Immature natural killer cell (primary cell): ENCODE data around the gene OR1F1. TPM values are rescaled to one million over a fixed set of nuclear protein-coding genes. Genes with fewer than 3 reads are reported as not detected.

Source experiments
- DNase-seq, 3 donors: peaks; one replicate each; pipeline ENCODE4 v3.0.0; 2022; ENCODE audit warnings: mixed read lengths in 1 of 3
- H3K27ac Mint-ChIP-seq, 6 donors: one replicate each; pipeline ENCODE4 v1.8.0; 2020; ENCODE audit warnings: mixed read lengths in 6 of 6, mild to moderate bottlenecking in 5 of 6, inconsistent platforms in 4 of 6, moderate library complexity in 3 of 6
- H3K27me3 Mint-ChIP-seq, 3 donors: one replicate each; pipeline ENCODE4 v1.8.0; 2020 to 2021; ENCODE audit warnings: low read depth in 3 of 3, mild to moderate bottlenecking in 3 of 3, mixed read lengths in 3 of 3, moderate library complexity in 3 of 3, inconsistent platforms in 1 of 3
- H3K36me3 Mint-ChIP-seq, 3 donors: one replicate each; pipeline ENCODE4 v1.8.0; 2020; ENCODE audit warnings: mixed read lengths in 3 of 3, inconsistent platforms in 2 of 3, mild to moderate bottlenecking in 2 of 3
- H3K4me1 Mint-ChIP-seq, 2 donors: one replicate each; pipeline ENCODE4 v1.8.0; 2020; ENCODE audit warnings: inconsistent platforms in 2 of 2, mild to moderate bottlenecking in 2 of 2, mixed read lengths in 2 of 2, moderate library complexity in 1 of 2
- H3K4me3 Mint-ChIP-seq, 5 donors: one replicate each; pipeline ENCODE4 v1.8.0; 2020; ENCODE audit warnings: mild to moderate bottlenecking in 5 of 5, mixed read lengths in 5 of 5, inconsistent platforms in 3 of 5, moderate library complexity in 3 of 5
- H3K9me3 Mint-ChIP-seq, 6 donors: one replicate each; pipeline ENCODE4 v1.8.0; 2020; ENCODE audit warnings: mild to moderate bottlenecking in 6 of 6, mixed read lengths in 6 of 6, inconsistent platforms in 4 of 6, moderate library complexity in 3 of 6
- polyA plus RNA-seq, 3 donors: library from polyadenylated mRNA; unstranded; fragments of 300-500 nt; fragmentation: Illumina TruSeq; gene quantifications; one replicate each; pipeline ENCODE4 v1.2.3, GENCODE V29; 2021

Gene OR1F1
- polyA plus RNA-seq, 3 donors from 2014 or later: not detected

DNA sequence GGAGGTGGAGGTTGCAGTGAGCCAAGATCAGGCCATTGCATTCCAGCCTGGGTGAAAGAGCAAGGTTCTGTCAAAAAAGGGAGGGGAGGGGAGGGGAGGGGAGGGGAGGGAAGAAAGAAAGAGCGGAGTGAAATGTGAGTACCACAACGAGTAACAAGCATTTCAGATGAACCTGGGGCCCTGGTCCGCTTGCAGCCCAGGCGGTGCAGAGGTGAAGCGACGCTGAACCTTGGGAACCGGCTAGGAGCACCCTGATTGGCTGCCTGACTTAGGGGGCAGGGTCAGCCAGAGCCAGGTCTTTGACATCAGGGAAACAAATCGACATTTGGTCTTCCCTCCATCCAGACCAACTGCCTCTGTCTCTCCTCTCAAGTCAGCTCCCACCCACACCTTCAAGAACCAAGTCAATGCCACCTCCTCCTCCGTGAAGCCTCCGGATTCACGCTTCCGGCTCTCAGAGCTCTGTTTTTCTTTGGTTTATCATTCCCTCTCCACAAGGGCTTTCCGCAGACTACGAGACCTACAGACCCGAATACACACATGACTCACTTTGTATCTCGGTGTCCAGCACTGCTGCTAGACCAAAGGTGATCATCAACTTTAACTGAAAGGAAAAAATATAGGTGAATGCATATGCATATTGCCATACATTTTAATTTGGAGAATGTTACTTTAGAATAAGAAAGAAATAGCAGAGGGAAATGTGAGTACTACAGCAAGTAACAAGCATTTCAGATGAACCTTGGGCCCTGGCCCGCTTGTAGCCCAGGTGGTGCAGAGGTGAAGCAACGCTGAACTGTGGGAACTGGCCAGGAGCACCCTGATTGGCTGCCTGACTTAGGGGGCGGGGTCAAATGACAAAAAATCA, 19.3 kb downstream of the OR1F1 start:
- Mint-ChIP-seq H3K36me3 (peaks cover 3 to 9% (median 5%) of the 10 kb centered on the region in 3 donors), H3K4me3 (no peak overlapping the region), H3K9me3 (peaks cover 7 to 18% (median 14%) of the 10 kb centered on the region in 6 donors), H3K27me3 (peaks cover 3 to 11% (median 7%) of the 10 kb centered on the region in 3 donors), H3K4me1 (peaks cover 10 to 12% of the 10 kb centered on the region in 2 donors), H3K27ac (no peak overlapping the region)
- DNase-seq: no peak

DNA sequence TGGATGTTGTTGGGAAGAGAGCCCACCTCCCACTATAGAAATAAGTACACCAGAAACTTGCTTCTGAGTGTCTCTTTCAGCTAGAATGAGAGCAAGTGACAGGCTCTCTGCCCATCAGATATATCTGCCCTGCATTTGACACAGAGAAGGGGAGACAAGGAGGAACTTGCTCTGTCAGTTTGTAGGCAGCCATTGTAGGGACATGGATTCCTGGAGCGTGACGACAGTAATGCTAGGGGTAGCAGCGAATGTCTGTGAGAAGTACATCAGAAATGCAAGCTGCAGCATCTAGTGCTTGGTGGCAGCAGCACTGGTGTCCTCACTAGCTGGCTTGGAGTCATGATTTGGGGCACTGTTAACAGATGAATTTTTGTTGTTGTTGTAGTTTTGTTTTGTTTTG, 24.0 kb downstream of the OR1F1 start:
- no peak for DNase-seq
- Mint-ChIP-seq H3K36me3 (no peaks in the 10 kb centered on the region), H3K27ac (peak overlapping the region in 3 of 6 donors; percentile 51 to 86 (median 72)), H3K27me3 (peaks cover 3 to 11% (median 7%) of the 10 kb centered on the region in 3 donors), H3K4me3 (peak overlapping the region in 1 of 5 donors; percentile 57), H3K9me3 (peaks cover 2 to 6% (median 5%) of the 10 kb centered on the region in 6 donors), H3K4me1 (peaks cover 41 to 43% of the 10 kb centered on the region in 2 donors)

DNA sequence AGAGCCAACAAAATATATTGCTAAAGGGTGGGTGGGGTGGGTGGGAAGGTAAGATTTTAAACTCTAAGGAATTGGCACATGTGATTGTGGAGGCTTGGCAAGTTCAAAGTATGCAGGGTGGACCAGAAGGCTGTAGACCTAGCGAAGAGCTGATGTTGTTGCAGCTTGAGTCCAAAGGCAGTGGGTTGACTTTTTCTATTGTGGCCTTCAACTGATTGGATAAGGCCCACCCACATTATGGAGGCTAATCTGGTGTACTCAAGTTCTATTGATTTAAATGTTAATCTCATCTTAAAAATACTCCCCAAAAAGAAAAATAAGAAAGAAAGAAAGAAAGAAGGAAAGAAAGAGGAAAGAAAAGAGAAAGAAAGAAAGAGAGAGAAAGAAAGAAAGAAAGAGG, 24.6 kb downstream of the OR1F1 start:
- H3K27ac Mint-ChIP-seq: peak overlapping the region in 2 of 6 donors; percentile 45 to 70
- peaks cover 0 to 1% (median under 1%) of the 10 kb centered on the region in 3 donors for H3K36me3 Mint-ChIP-seq
- H3K4me1 Mint-ChIP-seq: peaks cover 46 to 47% of the 10 kb centered on the region in 2 donors
- no peak for DNase-seq
- peaks cover 0 to 5% (median 1%) of the 10 kb centered on the region in 6 donors for H3K9me3 Mint-ChIP-seq
- peaks cover 3 to 11% (median 7%) of the 10 kb centered on the region in 3 donors for H3K27me3 Mint-ChIP-seq
- H3K4me3 Mint-ChIP-seq: no peak overlapping the region

DNA sequence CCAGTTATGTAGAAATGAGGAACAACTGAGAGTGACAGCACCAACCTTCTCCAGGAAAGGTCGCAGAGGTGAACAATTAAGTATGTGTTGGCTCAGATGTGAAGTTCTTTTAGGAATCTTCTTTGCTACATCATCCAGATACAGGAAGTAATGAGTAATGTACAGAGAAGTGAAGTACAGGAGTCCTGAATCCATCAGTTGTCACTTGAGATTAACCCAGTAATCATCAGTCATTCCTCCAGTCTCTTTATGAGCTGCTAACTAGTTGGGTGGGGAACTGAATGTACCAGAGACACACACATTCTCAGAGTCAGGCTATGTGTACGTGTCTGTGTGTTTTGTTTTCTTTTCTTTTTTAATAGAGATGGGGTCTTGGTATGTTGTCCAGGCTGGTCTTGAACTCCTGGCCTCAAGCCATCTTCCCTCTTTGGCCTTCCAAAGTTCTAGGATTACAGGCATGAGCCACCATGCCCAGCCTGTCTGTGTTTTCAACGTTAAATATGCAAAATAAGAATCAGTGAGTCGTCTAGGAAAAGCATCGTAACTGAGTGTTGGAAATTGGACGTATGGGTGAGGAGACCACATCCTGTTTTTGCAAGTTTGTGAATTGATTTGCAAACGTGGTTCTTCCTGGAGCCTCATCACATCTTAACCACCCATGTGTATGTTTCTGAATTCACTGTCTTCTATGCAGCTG, 27.0 kb downstream of the OR1F1 start:
- peak overlapping the region; percentile 70 to 79 (median 77) for H3K4me3 Mint-ChIP-seq
- DNase-seq: peak; percentile 65 to 79 (median 76)
- H3K27me3 Mint-ChIP-seq: peaks cover 3 to 13% (median 10%) of the 10 kb centered on the region in 3 donors
- peak overlapping the region; percentile 74 to 98 (median 94) for H3K27ac Mint-ChIP-seq
- H3K9me3 Mint-ChIP-seq: peaks cover 0 to 8% (median 1%) of the 10 kb centered on the region in 6 donors
- H3K36me3 Mint-ChIP-seq: peaks cover 0 to 3% (median 3%) of the 10 kb centered on the region in 3 donors
- peaks cover 52 to 56% of the 10 kb centered on the region in 2 donors for H3K4me1 Mint-ChIP-seq

DNA sequence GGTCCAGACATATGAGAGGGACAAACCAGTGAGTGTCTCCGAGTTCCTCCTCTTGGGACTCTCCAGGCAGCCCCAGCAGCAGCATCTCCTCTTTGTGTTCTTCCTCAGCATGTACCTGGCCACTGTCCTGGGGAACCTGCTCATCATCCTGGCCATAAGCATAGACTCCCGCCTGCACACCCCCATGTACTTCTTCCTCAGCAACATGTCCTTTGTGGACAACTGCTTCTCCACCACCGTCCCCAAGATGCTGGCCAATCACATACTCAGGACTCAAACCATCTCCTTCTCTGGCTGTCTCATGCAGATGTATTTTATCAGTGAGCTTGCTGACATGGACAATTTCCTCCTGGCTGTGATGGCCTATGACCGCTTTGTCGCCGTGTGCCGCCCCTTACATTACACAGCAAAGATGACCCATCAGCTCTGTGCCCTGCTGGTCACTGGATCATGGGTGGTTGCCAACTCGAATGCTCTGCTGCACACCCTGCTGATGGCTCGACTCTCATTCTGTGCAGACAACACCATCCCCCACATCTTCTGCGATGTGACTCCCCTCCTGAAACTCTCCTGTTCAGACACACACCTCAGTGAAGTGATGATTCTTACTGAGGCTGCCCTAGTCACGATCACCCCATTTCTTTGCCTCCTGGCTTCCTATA, 27.7 kb downstream of the OR1F1 start:
- Mint-ChIP-seq H3K9me3 (peaks cover 0 to 8% (median 2%) of the 10 kb centered on the region in 6 donors), H3K4me1 (peaks cover 49 to 56% of the 10 kb centered on the region in 2 donors), H3K4me3 (peak overlapping the region; percentile 70 to 79 (median 77)), H3K36me3 (peaks cover 0 to 3% (median 3%) of the 10 kb centered on the region in 3 donors), H3K27ac (peak overlapping the region; percentile 74 to 98 (median 94)), H3K27me3 (peaks cover 3 to 13% (median 8%) of the 10 kb centered on the region in 3 donors)
- no peak for DNase-seq

DNA sequence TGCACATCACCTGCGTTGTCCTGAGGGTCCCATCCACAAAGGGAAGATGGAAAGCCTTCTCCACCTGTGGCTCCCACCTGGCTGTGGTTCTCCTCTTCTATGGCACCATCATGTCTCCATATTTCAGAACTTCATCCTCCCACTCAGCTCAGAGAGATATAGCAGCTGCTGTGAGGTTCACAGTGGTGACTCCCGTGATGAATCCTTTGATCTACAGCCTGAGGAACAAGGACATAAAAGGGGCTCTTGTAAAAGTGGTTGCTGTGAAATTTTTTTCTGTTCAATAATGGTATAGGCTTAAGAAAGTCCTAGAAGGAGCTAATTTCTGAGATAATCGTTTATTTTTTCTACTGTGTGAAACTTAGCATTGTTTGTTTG, 28.2 kb downstream of the OR1F1 start:
- Mint-ChIP-seq H3K27me3 (peaks cover 3 to 16% (median 6%) of the 10 kb centered on the region in 3 donors), H3K36me3 (peaks cover 0 to 3% (median 3%) of the 10 kb centered on the region in 3 donors), H3K9me3 (peaks cover 2 to 8% (median 5%) of the 10 kb centered on the region in 6 donors), H3K4me3 (peak overlapping the region; percentile 70 to 79 (median 77)), H3K4me1 (peaks cover 49 to 56% of the 10 kb centered on the region in 2 donors), H3K27ac (peak overlapping the region; percentile 74 to 98 (median 94))
- no peak for DNase-seq

DNA sequence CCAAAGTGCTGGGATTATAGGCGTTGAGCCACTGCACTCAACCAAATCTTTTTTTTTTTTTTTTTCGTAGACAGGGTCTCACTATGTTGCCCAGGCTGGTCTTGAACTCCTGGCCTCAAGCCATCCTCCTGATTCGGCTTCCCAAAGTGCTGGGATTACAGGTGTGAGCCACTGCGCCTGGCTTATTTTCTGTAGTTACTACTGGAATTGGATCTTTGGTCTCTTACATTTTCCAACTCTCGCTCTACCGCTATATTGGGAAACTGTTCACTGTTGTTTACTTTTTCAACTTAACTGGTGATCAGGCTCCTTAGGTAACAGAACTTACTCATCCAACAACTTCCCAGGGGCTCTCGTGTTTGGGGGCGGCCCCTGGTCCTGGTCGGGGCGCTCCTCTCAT, 32.8 kb downstream of the OR1F1 start:
- DNase-seq: no peak
- H3K4me3 Mint-ChIP-seq: no peak overlapping the region
- H3K27me3 Mint-ChIP-seq: peaks cover 0 to 9% (median 7%) of the 10 kb centered on the region in 3 donors
- H3K27ac Mint-ChIP-seq: peak overlapping the region in 1 of 6 donors; percentile 46
- peaks cover 35 to 45% (median 37%) of the 10 kb centered on the region in 3 donors for H3K36me3 Mint-ChIP-seq
- peaks cover 28 to 49% (median 47%) of the 10 kb centered on the region in 6 donors for H3K9me3 Mint-ChIP-seq
- H3K4me1 Mint-ChIP-seq: peaks cover 20 to 27% of the 10 kb centered on the region in 2 donors

DNA sequence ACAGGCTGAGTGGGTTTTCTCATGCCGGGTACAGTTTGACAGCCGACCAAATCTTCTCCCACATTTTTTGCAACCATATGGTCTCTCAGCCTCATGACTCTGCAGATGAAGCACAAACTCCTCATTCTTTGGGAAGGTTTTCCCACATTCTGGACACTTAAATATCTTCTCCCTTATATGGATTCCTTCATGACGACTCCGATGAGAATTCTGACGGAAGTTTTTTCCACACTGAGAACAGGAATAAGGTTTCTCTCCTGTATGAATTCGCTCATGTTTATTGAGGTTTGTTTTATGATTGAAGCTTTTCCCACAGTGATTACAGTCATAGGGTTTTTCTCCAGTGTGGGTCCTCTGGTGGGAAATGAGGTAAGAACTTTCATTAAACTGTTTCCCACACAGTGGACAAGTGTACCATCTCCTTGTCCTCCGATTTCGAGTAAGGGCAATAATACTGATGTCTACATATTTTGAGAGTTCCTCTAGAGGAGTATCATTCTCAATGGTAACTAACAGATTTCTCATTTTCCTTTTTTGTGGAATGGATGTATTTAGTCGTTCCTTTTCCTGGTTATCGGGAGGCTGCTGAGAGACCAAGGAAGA, 36.0 kb downstream of the OR1F1 start:
- no peaks in the 10 kb centered on the region for H3K4me1 Mint-ChIP-seq
- peak overlapping the region in 1 of 5 donors; percentile 40 for H3K4me3 Mint-ChIP-seq
- H3K36me3 Mint-ChIP-seq: peaks cover 55 to 66% (median 56%) of the 10 kb centered on the region in 3 donors
- peak overlapping the region in 2 of 6 donors; percentile 13 to 19 for H3K27ac Mint-ChIP-seq
- DNase-seq: no peak
- peaks cover 24 to 72% (median 60%) of the 10 kb centered on the region in 6 donors for H3K9me3 Mint-ChIP-seq
- peaks cover 0 to 5% (median 3%) of the 10 kb centered on the region in 3 donors for H3K27me3 Mint-ChIP-seq

DNA sequence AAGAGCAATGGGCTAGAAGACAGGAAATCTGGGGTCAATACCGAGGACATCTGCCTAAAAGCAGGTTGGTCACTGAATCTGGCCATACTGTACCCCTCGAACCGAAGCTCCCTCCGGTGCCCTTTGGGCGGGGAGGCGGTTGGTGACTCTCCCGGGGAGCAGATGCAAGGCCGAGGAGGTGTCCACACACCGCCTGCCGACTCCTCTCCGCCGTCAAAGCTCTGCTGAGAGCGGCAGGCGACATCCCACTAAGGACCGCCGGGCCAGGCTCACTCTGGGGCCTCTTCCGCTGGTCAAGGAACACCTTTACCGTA, 46.5 kb downstream of the OR1F1 start:
- no peak for DNase-seq

DNA sequence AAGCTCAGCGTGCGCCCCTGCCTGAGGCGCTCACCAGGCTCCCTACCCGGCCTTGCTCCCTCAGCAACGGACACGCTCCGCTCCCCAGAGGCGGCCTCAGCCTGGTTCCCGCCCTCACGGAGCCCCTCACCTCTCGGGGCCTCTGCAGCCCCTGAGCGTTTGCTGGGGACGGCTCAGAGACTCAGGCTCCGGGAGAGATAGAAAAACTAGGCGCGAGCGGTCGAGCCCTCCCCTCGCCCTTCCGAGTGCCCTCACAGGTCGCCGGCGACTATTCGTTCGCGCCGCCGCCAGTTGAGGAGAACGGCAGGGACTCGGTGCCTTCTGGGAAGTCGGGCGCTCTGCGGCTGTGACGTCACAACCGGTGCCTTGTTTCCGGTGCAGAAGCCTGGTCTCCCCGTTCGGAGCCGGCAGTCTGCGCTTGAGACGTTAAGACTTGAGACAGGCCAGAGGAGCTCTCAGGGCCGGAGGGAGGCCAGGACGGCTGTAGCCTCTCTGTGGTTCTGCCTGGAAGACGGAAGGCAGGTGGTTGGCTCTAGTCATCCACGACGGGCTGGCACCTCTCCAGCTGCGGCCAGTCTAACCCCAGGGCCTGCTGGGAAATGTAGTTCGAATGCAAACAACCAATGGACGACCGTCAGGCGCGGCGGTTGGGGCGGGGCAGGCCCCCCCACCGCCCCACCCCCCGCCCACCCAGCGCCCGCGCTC, 47.0 kb downstream of the OR1F1 start, which contains the start of gene ZNF200:
Gene ZNF200, minus strand, starts transcription at position 302 of the 705 bp plus-strand sequence. CDS start 1,403 bp downstream, outside the sequence.
- H3K36me3 Mint-ChIP-seq: peaks cover 24 to 31% (median 26%) of the 10 kb centered on the region in 3 donors
- H3K27me3 Mint-ChIP-seq: peaks cover 7 to 17% (median 10%) of the 10 kb centered on the region in 3 donors
- peak within 1 kb of the TSS; percentile 88 to 98 (median 96) for H3K4me3 Mint-ChIP-seq
- peaks cover 29 to 45% of the 10 kb centered on the region in 2 donors for H3K4me1 Mint-ChIP-seq
- H3K9me3 Mint-ChIP-seq: peaks cover 0 to 4% (median 2%) of the 10 kb centered on the region in 6 donors
- DNase-seq: peak; percentile 92 to 94 (median 93)
- H3K27ac Mint-ChIP-seq: peak within 1 kb of the TSS; percentile 90 to 98 (median 96)

More for the DNA sequence above, 46.5 kb downstream of the OR1F1 start:
- Mint-ChIP-seq H3K9me3 (peaks cover 0 to 5% (median 3%) of the 10 kb centered on the region in 6 donors), H3K4me3 (peak overlapping the region; percentile 88 to 98 (median 96)), H3K27me3 (peaks cover 7 to 14% (median 10%) of the 10 kb centered on the region in 3 donors), H3K36me3 (peaks cover 27 to 34% (median 28%) of the 10 kb centered on the region in 3 donors), H3K4me1 (peaks cover 29 to 45% of the 10 kb centered on the region in 2 donors), H3K27ac (peak overlapping the region; percentile 90 to 98 (median 96))

DNA sequence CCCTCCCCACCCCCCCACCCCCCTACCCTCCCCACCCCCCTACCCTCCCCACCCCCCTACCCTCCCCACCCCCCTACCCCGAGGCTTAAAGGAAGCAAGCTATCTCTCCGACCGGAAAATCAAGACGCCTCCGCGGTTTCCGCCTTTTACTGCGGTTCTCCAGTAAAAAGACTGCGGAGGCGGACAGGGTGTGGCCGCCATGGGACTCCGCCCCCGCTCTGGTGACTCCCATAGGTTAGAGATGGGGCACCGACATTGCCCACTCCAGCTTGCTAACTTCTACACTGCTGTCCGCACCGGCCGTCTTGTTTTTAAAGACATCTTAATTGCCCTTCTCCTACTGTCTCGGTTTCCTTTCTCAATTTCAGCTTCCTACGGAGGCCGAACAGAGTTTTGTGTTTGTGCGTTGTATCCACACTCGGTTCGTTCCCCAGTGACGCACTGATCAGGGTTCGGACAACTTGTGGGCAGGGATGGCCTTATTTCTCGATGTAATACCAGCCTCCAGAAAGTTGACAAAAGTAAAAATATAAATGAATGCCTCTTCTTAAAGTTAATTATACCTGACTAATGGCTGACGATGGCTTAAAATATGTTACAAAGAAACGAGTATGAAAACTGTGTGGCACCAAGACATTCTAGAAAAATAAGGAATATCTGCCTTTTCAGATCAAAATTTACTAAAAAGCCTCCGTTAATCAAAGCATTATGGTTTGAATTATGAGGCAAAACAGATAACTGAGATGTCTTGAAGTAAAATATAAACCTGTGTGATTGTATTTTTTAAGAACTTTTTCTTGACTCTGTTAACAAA, 48.1 kb downstream of the OR1F1 start:
- Mint-ChIP-seq H3K27ac (peak overlapping the region; percentile 57 to 91 (median 74)), H3K36me3 (peaks cover 14 to 21% (median 16%) of the 10 kb centered on the region in 3 donors), H3K4me1 (peaks cover 26 to 45% of the 10 kb centered on the region in 2 donors), H3K9me3 (peaks cover 0 to 4% (median 0%) of the 10 kb centered on the region in 6 donors), H3K4me3 (peak overlapping the region; percentile 70 to 90 (median 76)), H3K27me3 (peaks cover 7 to 17% (median 11%) of the 10 kb centered on the region in 3 donors)
- peak in 2 of 3 donors; percentile 27 to 45 for DNase-seq
